SK-N-SH treated with all-trans-retinoic acid at 6 μM for 48 hours (cell line): ENCODE results near the gene PTBP1.

Experiments used
- ATAC-seq: fragments of 200-7000 bp; cut with Tn5 transposase; 3 replicates; pipeline ENCODE4 v1.9.1; 2020; ENCODE audit warnings: mild to moderate bottlenecking, moderate library complexity
- ARNTL ChIP-seq: fragments of 450-650 bp; formaldehyde crosslinking; IDR thresholded peaks from 2 replicates; pipeline ENCODE4 v1.5.0; 2020; ENCODE audit warnings: low read depth, mild to moderate bottlenecking, moderate library complexity, borderline replicate concordance
- BACH2 ChIP-seq: fragments of 250-450 bp; sonication (Bioruptor Pico); IDR thresholded peaks from 2 replicates; pipeline ENCODE4 v1.9.0; 2021; ENCODE audit warnings: mild to moderate bottlenecking, borderline replicate concordance
- CREB5 ChIP-seq: fragments of 250-450 bp; sonication (Bioruptor Pico); IDR thresholded peaks from 2 replicates; pipeline ENCODE4 v1.5.1; 2020; ENCODE audit warnings: low read depth, mild to moderate bottlenecking, moderate library complexity
- CSDC2 ChIP-seq: fragments of 250-450 bp; sonication (Bioruptor Pico); IDR thresholded peaks from 2 replicates; pipeline ENCODE4 v1.5.0; 2020; ENCODE audit warnings: mild to moderate bottlenecking, moderate library complexity
- ESRRG ChIP-seq: fragments of 250-450 bp; sonication (Bioruptor Pico); IDR thresholded peaks from 2 replicates; pipeline ENCODE4 v1.6.1; 2021; ENCODE audit warnings: mild to moderate bottlenecking
- GLIS3 ChIP-seq: fragments of 250-450 bp; sonication (Bioruptor Pico); IDR thresholded peaks from 2 replicates; pipeline ENCODE4 v1.5.0; 2020; ENCODE audit warnings: mild to moderate bottlenecking, moderate library complexity
- ISL1 ChIP-seq: fragments of 250-450 bp; sonication (Bioruptor Pico); IDR thresholded peaks from 2 replicates; pipeline ENCODE4 v2.1.2; 2022; ENCODE audit warnings: mild to moderate bottlenecking, moderate library complexity
- PATZ1 ChIP-seq: fragments of 250-450 bp; sonication (Bioruptor Pico); IDR thresholded peaks from 2 replicates; pipeline ENCODE4 v1.8.0; 2020; ENCODE audit warnings: mild to moderate bottlenecking, moderate library complexity, borderline replicate concordance
- PPARA ChIP-seq: fragments of 250-450 bp; sonication (Bioruptor Pico); IDR thresholded peaks from 2 replicates; pipeline ENCODE4 v1.5.0; 2020; ENCODE audit warnings: mild to moderate bottlenecking, borderline replicate concordance
- RARB ChIP-seq: fragments of 250-450 bp; sonication (Bioruptor Pico); IDR thresholded peaks from 2 replicates; pipeline ENCODE4 v1.8.0; 2021; ENCODE audit warnings: mild to moderate bottlenecking, moderate library complexity
- SNAI2 ChIP-seq: fragments of 250-450 bp; sonication (Bioruptor Pico); IDR thresholded peaks from 2 replicates; pipeline ENCODE4 v1.5.0; 2020; ENCODE audit warnings: mild to moderate bottlenecking, moderate library complexity
- TCF4 ChIP-seq: fragments of 250-450 bp; sonication (Bioruptor Pico); IDR thresholded peaks from 2 replicates; pipeline ENCODE4 v1.8.0; 2021; ENCODE audit warnings: mild to moderate bottlenecking, moderate library complexity, borderline replicate concordance
- TOX ChIP-seq: fragments of 250-450 bp; sonication (Bioruptor Pico); IDR thresholded peaks from 2 replicates; pipeline ENCODE4 v1.8.0; 2021; ENCODE audit warnings: mild to moderate bottlenecking, moderate library complexity, borderline replicate concordance
- ZC3H10 ChIP-seq: fragments of 250-450 bp; sonication (Bioruptor Pico); IDR thresholded peaks from 2 replicates; pipeline ENCODE4 v1.5.1; 2021; ENCODE audit warnings: mild to moderate bottlenecking, moderate library complexity
- ZFP3 ChIP-seq: fragments of 250-450 bp; sonication (Bioruptor Pico); IDR thresholded peaks from 2 replicates; pipeline ENCODE4 v1.5.0; 2020; ENCODE audit warnings: mild to moderate bottlenecking, moderate library complexity
- ZFP30 ChIP-seq: fragments of 450-650 bp; formaldehyde crosslinking; IDR thresholded peaks from 2 replicates; pipeline ENCODE4 v1.5.0; 2022; ENCODE audit warnings: mild to moderate bottlenecking, moderate library complexity
- ZNF565 ChIP-seq: fragments of 450-650 bp; formaldehyde crosslinking; conservative IDR thresholded peaks from 2 replicates; pipeline ENCODE4 v1.5.0; 2020; ENCODE audit warnings: low read depth, mild to moderate bottlenecking, moderate library complexity
- ZNF70 ChIP-seq: fragments of 450-650 bp; formaldehyde crosslinking; IDR thresholded peaks from 2 replicates; pipeline ENCODE4 v1.5.0; 2020; ENCODE audit warnings: mild to moderate bottlenecking, moderate library complexity
- ZNF8 ChIP-seq: fragments of 450-650 bp; formaldehyde crosslinking; IDR thresholded peaks from 2 replicates; pipeline ENCODE4 v1.5.0; 2020; ENCODE audit warnings: mild to moderate bottlenecking, moderate library complexity
- TF ChIP-seq, protein P1 (sequence below): fragments of 250-450 bp; sonication (Bioruptor Pico); IDR thresholded peaks from 2 replicates; pipeline ENCODE4 v1.8.0; 2021; ENCODE audit warnings: low read depth, mild to moderate bottlenecking, moderate library complexity, borderline replicate concordance
- TF ChIP-seq, protein P2 (sequence below): fragments of 250-450 bp; sonication (Bioruptor Pico); IDR thresholded peaks from 2 replicates; pipeline ENCODE4 v1.5.1; 2021; ENCODE audit warnings: mild to moderate bottlenecking, moderate library complexity
- TF ChIP-seq, protein P3 (sequence below): fragments of 250-450 bp; sonication (Bioruptor Pico); IDR thresholded peaks from 2 replicates; pipeline ENCODE4 v1.5.0; 2020; ENCODE audit warnings: mild to moderate bottlenecking, moderate library complexity

The PTBP1 gene

GRCh38 chr19:796692-797527 lies at the start of gene PTBP1:
TSS of gene PTBP1 (plus strand) at chr19:797452. CDS start at chr19:797498, 46 bp downstream.
- ATAC-seq: peak; percentile 88
- TF ChIP-seq ZFP30 (CRISPR knock-in tag) (no peak), SNAI2 (peak; percentile 33; the same call in 1 of the 2 replicates), ZNF70 (CRISPR knock-in tag) (no peak), GLIS3 (no peak), CSDC2 (CRISPR knock-in tag) (peak; percentile 67; the same call in 1 of the 2 replicates), PATZ1 (CRISPR knock-in tag) (no peak), ZC3H10 (CRISPR knock-in tag) (no peak), TOX (CRISPR knock-in tag) (no peak), TCF4 (CRISPR knock-in tag) (no peak), PPARA (CRISPR knock-in tag) (no peak), ZFP3 (peak; percentile 29; the same call in 1 of the 2 replicates), ARNTL (CRISPR knock-in tag) (peak; percentile 93), ZNF8 (CRISPR knock-in tag) (no peak), RARB (CRISPR knock-in tag) (no peak), ISL1 (no peak), ESRRG (no peak)
- TF ChIP-seq, protein P1, sequence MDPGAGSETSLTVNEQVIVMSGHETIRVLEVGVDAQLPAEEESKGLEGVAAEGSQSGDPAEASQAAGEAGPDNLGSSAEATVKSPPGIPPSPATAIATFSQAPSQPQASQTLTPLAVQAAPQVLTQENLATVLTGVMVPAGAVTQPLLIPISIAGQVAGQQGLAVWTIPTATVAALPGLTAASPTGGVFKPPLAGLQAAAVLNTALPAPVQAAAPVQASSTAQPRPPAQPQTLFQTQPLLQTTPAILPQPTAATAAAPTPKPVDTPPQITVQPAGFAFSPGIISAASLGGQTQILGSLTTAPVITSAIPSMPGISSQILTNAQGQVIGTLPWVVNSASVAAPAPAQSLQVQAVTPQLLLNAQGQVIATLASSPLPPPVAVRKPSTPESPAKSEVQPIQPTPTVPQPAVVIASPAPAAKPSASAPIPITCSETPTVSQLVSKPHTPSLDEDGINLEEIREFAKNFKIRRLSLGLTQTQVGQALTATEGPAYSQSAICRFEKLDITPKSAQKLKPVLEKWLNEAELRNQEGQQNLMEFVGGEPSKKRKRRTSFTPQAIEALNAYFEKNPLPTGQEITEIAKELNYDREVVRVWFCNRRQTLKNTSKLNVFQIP (CRISPR knock-in tag): no peak
- TF ChIP-seq, protein P2, sequence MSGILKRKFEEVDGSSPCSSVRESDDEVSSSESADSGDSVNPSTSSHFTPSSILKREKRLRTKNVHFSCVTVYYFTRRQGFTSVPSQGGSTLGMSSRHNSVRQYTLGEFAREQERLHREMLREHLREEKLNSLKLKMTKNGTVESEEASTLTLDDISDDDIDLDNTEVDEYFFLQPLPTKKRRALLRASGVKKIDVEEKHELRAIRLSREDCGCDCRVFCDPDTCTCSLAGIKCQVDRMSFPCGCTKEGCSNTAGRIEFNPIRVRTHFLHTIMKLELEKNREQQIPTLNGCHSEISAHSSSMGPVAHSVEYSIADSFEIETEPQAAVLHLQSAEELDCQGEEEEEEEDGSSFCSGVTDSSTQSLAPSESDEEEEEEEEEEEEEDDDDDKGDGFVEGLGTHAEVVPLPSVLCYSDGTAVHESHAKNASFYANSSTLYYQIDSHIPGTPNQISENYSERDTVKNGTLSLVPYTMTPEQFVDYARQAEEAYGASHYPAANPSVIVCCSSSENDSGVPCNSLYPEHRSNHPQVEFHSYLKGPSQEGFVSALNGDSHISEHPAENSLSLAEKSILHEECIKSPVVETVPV: no peak
- TF ChIP-seq, protein P3, sequence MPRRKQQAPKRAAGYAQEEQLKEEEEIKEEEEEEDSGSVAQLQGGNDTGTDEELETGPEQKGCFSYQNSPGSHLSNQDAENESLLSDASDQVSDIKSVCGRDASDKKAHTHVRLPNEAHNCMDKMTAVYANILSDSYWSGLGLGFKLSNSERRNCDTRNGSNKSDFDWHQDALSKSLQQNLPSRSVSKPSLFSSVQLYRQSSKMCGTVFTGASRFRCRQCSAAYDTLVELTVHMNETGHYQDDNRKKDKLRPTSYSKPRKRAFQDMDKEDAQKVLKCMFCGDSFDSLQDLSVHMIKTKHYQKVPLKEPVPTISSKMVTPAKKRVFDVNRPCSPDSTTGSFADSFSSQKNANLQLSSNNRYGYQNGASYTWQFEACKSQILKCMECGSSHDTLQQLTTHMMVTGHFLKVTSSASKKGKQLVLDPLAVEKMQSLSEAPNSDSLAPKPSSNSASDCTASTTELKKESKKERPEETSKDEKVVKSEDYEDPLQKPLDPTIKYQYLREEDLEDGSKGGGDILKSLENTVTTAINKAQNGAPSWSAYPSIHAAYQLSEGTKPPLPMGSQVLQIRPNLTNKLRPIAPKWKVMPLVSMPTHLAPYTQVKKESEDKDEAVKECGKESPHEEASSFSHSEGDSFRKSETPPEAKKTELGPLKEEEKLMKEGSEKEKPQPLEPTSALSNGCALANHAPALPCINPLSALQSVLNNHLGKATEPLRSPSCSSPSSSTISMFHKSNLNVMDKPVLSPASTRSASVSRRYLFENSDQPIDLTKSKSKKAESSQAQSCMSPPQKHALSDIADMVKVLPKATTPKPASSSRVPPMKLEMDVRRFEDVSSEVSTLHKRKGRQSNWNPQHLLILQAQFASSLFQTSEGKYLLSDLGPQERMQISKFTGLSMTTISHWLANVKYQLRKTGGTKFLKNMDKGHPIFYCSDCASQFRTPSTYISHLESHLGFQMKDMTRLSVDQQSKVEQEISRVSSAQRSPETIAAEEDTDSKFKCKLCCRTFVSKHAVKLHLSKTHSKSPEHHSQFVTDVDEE (CRISPR knock-in tag): peak; percentile 96
- TF ChIP-seq, all 23 proteins: peak for 5

DNA sequence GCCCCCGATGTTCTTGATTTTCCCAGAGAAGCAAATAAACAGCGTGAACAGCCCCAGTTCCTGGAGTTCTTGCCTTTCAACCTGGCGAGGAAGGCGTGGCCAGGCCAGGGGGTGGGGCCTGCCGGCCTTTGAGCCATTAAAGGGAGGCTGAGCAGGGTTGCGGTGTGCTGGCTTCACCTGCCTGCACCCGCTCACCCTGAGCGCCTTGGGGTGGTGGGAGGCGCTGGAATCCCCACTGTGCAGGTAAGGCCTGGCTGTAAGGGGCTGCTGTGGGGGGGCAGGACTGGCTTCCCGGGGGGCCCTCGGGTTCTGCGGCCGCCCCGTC lies 49.0 kb upstream of the PTBP1 start:
- ATAC-seq: no peak
- TF ChIP-seq ZNF70 (CRISPR knock-in tag): no peak
- TF ChIP-seq ZC3H10 (CRISPR knock-in tag): no peak
- no peak for TF ChIP-seq ZNF565 (CRISPR knock-in tag)
- TF ChIP-seq GLIS3: no peak
- no peak for TF ChIP-seq CSDC2 (CRISPR knock-in tag)
- no peak for TF ChIP-seq ESRRG
- TF ChIP-seq TOX (CRISPR knock-in tag): no peak
- no peak for TF ChIP-seq ARNTL (CRISPR knock-in tag)
- TF ChIP-seq, all 23 proteins: peak for 0

DNA sequence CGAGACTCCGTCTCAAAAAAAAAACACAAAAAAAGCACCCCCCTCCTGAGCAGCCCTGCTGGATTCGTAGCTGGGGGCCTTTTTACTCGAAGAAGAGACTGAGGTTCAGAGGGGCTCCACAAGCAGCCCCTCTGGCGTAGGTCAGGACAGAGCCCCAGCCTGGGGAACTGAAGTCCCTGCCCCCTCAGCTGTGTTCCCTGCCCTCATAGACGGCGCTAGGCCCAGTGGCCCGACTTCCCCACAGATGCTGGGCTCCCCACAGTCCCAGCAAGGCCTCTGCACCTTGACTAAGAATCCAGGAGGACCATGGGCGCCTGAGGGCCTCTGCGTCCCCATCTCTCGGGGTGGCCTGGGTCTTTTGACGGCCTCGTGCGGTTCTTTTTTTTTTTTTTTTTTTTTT lies 47.4 kb upstream of the PTBP1 start:
- no peak for ATAC-seq
- no peak for TF ChIP-seq ARNTL (CRISPR knock-in tag)
- no peak for TF ChIP-seq TCF4 (CRISPR knock-in tag)
- TF ChIP-seq, protein P1 (CRISPR knock-in tag): no peak
- no peak for TF ChIP-seq ZNF70 (CRISPR knock-in tag)
- TF ChIP-seq PPARA (CRISPR knock-in tag): no peak
- TF ChIP-seq CREB5: no peak
- TF ChIP-seq GLIS3: no peak
- no peak for TF ChIP-seq ISL1
- TF ChIP-seq PATZ1 (CRISPR knock-in tag): no peak
- TF ChIP-seq BACH2: no peak
- TF ChIP-seq RARB (CRISPR knock-in tag): no peak
- no peak for TF ChIP-seq CSDC2 (CRISPR knock-in tag)
- no peak for TF ChIP-seq TOX (CRISPR knock-in tag)
- TF ChIP-seq ZNF565 (CRISPR knock-in tag): no peak
- TF ChIP-seq ZFP3: no peak
